ENCODE results near the gene DOLPP1.

The DOLPP1 gene

GRCh38 chr9:129136446-129137035 is 55.6 kb downstream of the DOLPP1 start:
- DNase-seq (ENCODE audit: low read depth in 2 of 3, low spot score in 2 of 3), result no peak

GRCh38 chr9:129137292-129138143 is 56.6 kb downstream of the DOLPP1 start:
- no peak for DNase-seq (ENCODE audit: low read depth in 2 of 3, low spot score in 2 of 3)

GRCh38 chr9:129138144-129138462 is 57.2 kb downstream of the DOLPP1 start:
- no peak for DNase-seq (ENCODE audit: low read depth in 2 of 3, low spot score in 2 of 3)

- no peak for DNase-seq (ENCODE audit: low read depth in 2 of 3, low spot score in 2 of 3)
These were observed 57.7 kb downstream of the DOLPP1 start for GRCh38 chr9:129138476-129139232.

GRCh38 chr9:129139233-129139992 is 58.5 kb downstream of the DOLPP1 start:
- peak in 2 of 3 experiments; percentile 44 to 51 for DNase-seq (ENCODE audit: low read depth in 2 of 3, low spot score in 2 of 3)

GRCh38 chr9:129139993-129140396 is 59.1 kb downstream of the DOLPP1 start:
- DNase-seq (ENCODE audit: low read depth in 2 of 3, low spot score in 2 of 3), result peak; percentile 35 to 58 (median 52)

Data from activated CD8-positive, alpha-beta memory T cell treated with anti-CD3 and anti-CD28 coated beads for 48 hours (primary cell).